ENCODE data around the gene ZFHX2. TPM values are rescaled to one million over a fixed set of nuclear protein-coding genes. Genes with fewer than 3 reads are reported as not detected.
A peak's percentile ranks its signal among the peaks of the same experiment; 100 is the strongest.

Gene ZFHX2
- total and polyA plus RNA-seq, 2 of the 13 experiments (the other 11 are each of a cell fraction or from before 2014, with no cell fraction given): 0.17 to 0.44 TPM

GRCh38 chr14:23555882-23556699, 4.5 kb upstream of the ZFHX2 start, which contains the start of gene THTPA (continued):
- peak; percentile 88 for TF ChIP-seq TFE3 (CRISPR knock-in tag; IDR thresholded peaks at IDR 0.05)
- peak; percentile 24 for TF ChIP-seq ATAD3A (CRISPR knock-in tag; IDR thresholded peaks at IDR 0.05)
- TF ChIP-seq CBX1 (IDR thresholded peaks at IDR 0.05; ENCODE audit: low read depth): peak; percentile 35
- no peak; the same call in 1 of the 2 replicates for TF ChIP-seq STAG1 (CRISPR knock-in tag; IDR thresholded peaks at IDR 0.05)
- TF ChIP-seq ZNF354B (CRISPR knock-in tag; IDR thresholded peaks at IDR 0.05): peak; percentile 89; the same call in 1 of the 2 replicates
- peak; percentile 98 for TF ChIP-seq PHF21A (CRISPR knock-in tag; IDR thresholded peaks at IDR 0.05)
- TF ChIP-seq ZNF574 (CRISPR knock-in tag; IDR thresholded peaks at IDR 0.05): peak; percentile 96
- TF ChIP-seq ZC3H13 (CRISPR knock-in tag; IDR thresholded peaks at IDR 0.05): peak; percentile 95
- TF ChIP-seq ZFP82 (CRISPR knock-in tag; IDR thresholded peaks at IDR 0.05; ENCODE audit: borderline replicate concordance): peak; percentile 100
- TF ChIP-seq ZNF614 (CRISPR knock-in tag; IDR thresholded peaks at IDR 0.05; ENCODE audit: borderline replicate concordance): peak; percentile 99
- TF ChIP-seq ZNF652 (CRISPR knock-in tag; IDR thresholded peaks at IDR 0.05; ENCODE audit: borderline replicate concordance, low read depth): no peak; the same call in 1 of the 2 replicates
- TF ChIP-seq HINFP (CRISPR knock-in tag; IDR thresholded peaks at IDR 0.05; ENCODE audit: low read depth): peak; percentile 98
- peak; percentile 77 for TF ChIP-seq CENPT (CRISPR knock-in tag; IDR thresholded peaks at IDR 0.05; ENCODE audit: low read depth)
- peak; percentile 95 for TF ChIP-seq ELF3 (CRISPR knock-in tag; IDR thresholded peaks at IDR 0.05)
- no peak for TF ChIP-seq MBNL3 (CRISPR knock-in tag; conservative IDR thresholded peaks at IDR 0.05)
- TF ChIP-seq, protein P1, sequence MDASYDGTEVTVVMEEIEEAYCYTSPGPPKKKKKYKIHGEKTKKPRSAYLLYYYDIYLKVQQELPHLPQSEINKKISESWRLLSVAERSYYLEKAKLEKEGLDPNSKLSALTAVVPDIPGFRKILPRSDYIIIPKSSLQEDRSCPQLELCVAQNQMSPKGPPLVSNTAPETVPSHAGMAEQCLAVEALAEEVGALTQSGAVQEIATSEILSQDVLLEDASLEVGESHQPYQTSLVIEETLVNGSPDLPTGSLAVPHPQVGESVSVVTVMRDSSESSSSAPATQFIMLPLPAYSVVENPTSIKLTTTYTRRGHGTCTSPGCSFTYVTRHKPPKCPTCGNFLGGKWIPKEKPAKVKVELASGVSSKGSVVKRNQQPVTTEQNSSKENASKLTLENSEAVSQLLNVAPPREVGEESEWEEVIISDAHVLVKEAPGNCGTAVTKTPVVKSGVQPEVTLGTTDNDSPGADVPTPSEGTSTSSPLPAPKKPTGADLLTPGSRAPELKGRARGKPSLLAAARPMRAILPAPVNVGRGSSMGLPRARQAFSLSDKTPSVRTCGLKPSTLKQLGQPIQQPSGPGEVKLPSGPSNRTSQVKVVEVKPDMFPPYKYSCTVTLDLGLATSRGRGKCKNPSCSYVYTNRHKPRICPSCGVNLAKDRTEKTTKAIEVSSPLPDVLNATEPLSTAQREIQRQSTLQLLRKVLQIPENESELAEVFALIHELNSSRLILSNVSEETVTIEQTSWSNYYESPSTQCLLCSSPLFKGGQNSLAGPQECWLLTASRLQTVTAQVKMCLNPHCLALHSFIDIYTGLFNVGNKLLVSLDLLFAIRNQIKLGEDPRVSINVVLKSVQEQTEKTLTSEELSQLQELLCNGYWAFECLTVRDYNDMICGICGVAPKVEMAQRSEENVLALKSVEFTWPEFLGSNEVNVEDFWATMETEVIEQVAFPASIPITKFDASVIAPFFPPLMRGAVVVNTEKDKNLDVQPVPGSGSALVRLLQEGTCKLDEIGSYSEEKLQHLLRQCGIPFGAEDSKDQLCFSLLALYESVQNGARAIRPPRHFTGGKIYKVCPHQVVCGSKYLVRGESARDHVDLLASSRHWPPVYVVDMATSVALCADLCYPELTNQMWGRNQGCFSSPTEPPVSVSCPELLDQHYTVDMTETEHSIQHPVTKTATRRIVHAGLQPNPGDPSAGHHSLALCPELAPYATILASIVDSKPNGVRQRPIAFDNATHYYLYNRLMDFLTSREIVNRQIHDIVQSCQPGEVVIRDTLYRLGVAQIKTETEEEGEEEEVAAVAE (CRISPR knock-in tag; IDR thresholded peaks at IDR 0.05; ENCODE audit: borderline replicate concordance): peak; percentile 96; the same call in 1 of the 2 replicates

All from HepG2 (cell line).